Heart right ventricle (tissue), 16 donors: ENCODE data around the gene SF3B2. TPM values are rescaled to one million over a fixed set of nuclear protein-coding genes. Genes with fewer than 3 reads are reported as not detected.

Experiments used
- ATAC-seq, 8 donors: fragments of 200-7000 bp; cut with Tn5 transposase; one replicate each; pipeline ENCODE4 v1.9.1; 2020; ENCODE audit warnings: mild to moderate bottlenecking in 8 of 8, moderate library complexity in 8 of 8, moderate number of reproducible peaks in 1 of 8
- DNase-seq, 2 donors: peaks; one replicate each; pipeline ENCODE4 v3.0.0-alpha.2; 2020
- H3K27ac ChIP-seq, 10 donors: fragments of 200-600 bp; sonication (generic) in 2 of 10; one replicate each; pipeline versions ENCODE4 v1.5.0 to v1.8.0; 2020 to 2022; ENCODE audit warnings: mild to moderate bottlenecking in 3 of 10
- H3K27me3 ChIP-seq, 7 donors: fragments of 200-600 bp; one replicate each; pipeline ENCODE4 v1.8.0; 2021 to 2022; ENCODE audit warnings: mild to moderate bottlenecking in 2 of 7
- H3K36me3 ChIP-seq, 9 donors: fragments of 200-600 bp; sonication (generic) in 1 of 9; one replicate each; pipeline versions ENCODE4 v1.5.0 to v1.8.0; 2020 to 2022; ENCODE audit warnings: mild to moderate bottlenecking in 2 of 9
- H3K4me1 ChIP-seq, 9 donors: fragments of 200-600 bp; sonication (generic) in 1 of 9; one replicate each; pipeline versions ENCODE4 v1.5.0 to v1.8.0; 2020 to 2022; ENCODE audit warnings: mild to moderate bottlenecking in 4 of 9
- H3K4me3 ChIP-seq, 10 donors: fragments of 200-600 bp; sonication (generic) in 2 of 10; one replicate each; pipeline versions ENCODE4 v1.5.0 to v1.8.0; 2020 to 2022; ENCODE audit warnings: mild to moderate bottlenecking in 7 of 10, moderate library complexity in 2 of 10
- H3K9me3 ChIP-seq, 11 donors: fragments of 200-600 bp in 10 of 11; sonication (generic) in 2 of 11; one replicate each; pipeline versions ENCODE4 v1.5.0 to v1.8.0; 2013 to 2022; ENCODE audit warnings: mild to moderate bottlenecking in 2 of 11, control low read depth in 1 of 11, moderate library complexity in 1 of 11
- CTCF ChIP-seq, 9 donors: fragments of 200-600 bp; sonication (generic) in 2 of 9; IDR thresholded peaks; one replicate each; pipeline versions ENCODE4 v1.5.0 to v1.8.0; 2021 to 2022; ENCODE audit warnings: antibody characterized with exemption in 9 of 9, mild to moderate bottlenecking in 5 of 9, moderate library complexity in 1 of 9
- WGBS, 2 donors: extraction: QIAGEN DNeasy Blood & Tissue Kit; methylation state at CpG; one replicate each; pipeline ENCODE4 v1.1.7; 2013; ENCODE audit warnings: inconsistent platforms in 1 of 2; 5-methylcytosine and 5-hydroxymethylcytosine counted together
- intact Hi-C, 10 donors: fragments of 100-400 bp; cut with DNase I; formaldehyde crosslinking; loops; one replicate each; pipeline versions ENCODE4 v1.11.1 to v1.14.2; 2022
- polyA plus RNA-seq, 2 donors: library from polyadenylated mRNA; stranded (reverse); fragments of 200-250 nt; gene quantifications; one replicate each; pipeline ENCODE4 v1.2.3, GENCODE V29; 2013
- total RNA-seq, 10 donors: library from RNA; stranded (reverse); fragmentation: NEBNext Ultra II Directional in 3 of 10; extraction: Animal tissue kit (Norgen Biotek cat#: 25700) in 3 of 10; gene quantifications; one replicate each; pipeline versions ENCODE4 v1.2.1 to v1.2.4, GENCODE V29; 2021 to 2023
- donor health status: Arrhythmogenic right ventricular cardiomyopathy.
- donor health status: ischemic (EF 13 %, LVEDD 7.1; RV severe dilation, severe dysfunction).
- donor health status: healthy with polysubstance abuse.
- donor health status: DM: no; HTN: yes; CAD: no.
- donor health status: DM: no; HTN: no; CAD: no.
- donor health status: ischemic (EF 25% LVEDD 6.9; RV normal size, moderate dysfunction).
- donor health status: ischemic (EF 25% LVEDD 5.7; RV mildly dilated, moderate dysfunction).
- donor health status: healthy.
- donor health status: DM: yes; HTN: yes; CAD: no.
- donor health status: Ischemic cardiomyopathy.
- donor health status: ischemic (EF 35%, LVEDD 5.7; RV mildly dilated, moderate dysfunction).
- donor health status: nonischemic (EF 11% LVEDD 7.7; RV severe dilation, severe dysfunction).
- donor health status: DM: yes; HTN: yes; CAD: no.
- donor health status: PGD.
- donor health status: ischemic (EF 29% LVEDD 5.4; RV normal size, mild dysfunction).
- donor health status: nonischemic (EF 23%, LVEDD 6.1; RV moderate dilation, normal function).

The SF3B2 gene
- total and polyA plus RNA-seq, 12 donors = 46.5 to 94.9 (median 72.7) TPM

GRCh38 chr11:66069715-66070603 lies 17.8 kb downstream of the SF3B2 start, which contains the start of gene PACS1:
Gene PACS1, plus strand, starts transcription at chr11:66070272. Its CDS starts 215 bp downstream, at chr11:66070487.
- Histone ChIP-seq H3K9me3 (peaks cover 0 to 3% (median 0%) of the 10 kb centered on the region in 11 donors), H3K4me1 (peaks cover 12 to 60% (median 35%) of the 10 kb centered on the region in 9 donors), H3K27ac (peak within 1 kb of the TSS; percentile 96 to 100 (median 99)), H3K4me3 (peak within 1 kb of the TSS; percentile 75 to 94 (median 88)), H3K36me3 (peaks cover 0 to 68% (median 26%) of the 10 kb centered on the region in 9 donors), H3K27me3 (no peaks in the 10 kb centered on the region)
- intact Hi-C loops = loop anchor here in 8 of 10 donors (2.0 to 10.0 kb wide), 5 partner anchors 17 to 65 kb away; partner anchors contain the start of gene SF3B2 (in 1 of the 8)
- WGBS, 2 donors = 0 to 1% methylated on average over 71 to 119 of the region's 120 CpGs
- peak; percentile 65 to 89 (median 81) for ATAC-seq
- peak in 1 of 9 donors; percentile 11 for TF ChIP-seq CTCF (IDR thresholded peaks at IDR 0.05)
- peak; percentile 86 to 87 for DNase-seq

GRCh38 chr11:66070604-66071380 lies 18.6 kb downstream of the SF3B2 start:
- Histone ChIP-seq H3K27me3 (no peaks in the 10 kb centered on the region), H3K4me1 (peaks cover 12 to 59% (median 35%) of the 10 kb centered on the region in 9 donors), H3K9me3 (no peaks in the 10 kb centered on the region), H3K27ac (peak overlapping the region; percentile 92 to 99 (median 96)), H3K36me3 (peaks cover 0 to 64% (median 23%) of the 10 kb centered on the region in 9 donors), H3K4me3 (peak overlapping the region; percentile 75 to 94 (median 88))
- peak in 1 of 9 donors; percentile 3 for TF ChIP-seq CTCF (IDR thresholded peaks at IDR 0.05)
- peak; percentile 66 to 69 for DNase-seq
- intact Hi-C loops = loop anchor here in 4 of 10 donors (5.0 to 10.0 kb wide), 3 partner anchors 47 to 64 kb away; no protein-coding TSS in a partner anchor
- 1% methylated on average over 44 to 60 of the region's 60 CpGs for WGBS, 2 donors
- ATAC-seq = peak; percentile 10 to 48 (median 28)

GRCh38 chr11:66071381-66071801 lies 19.2 kb downstream of the SF3B2 start:
- peak in 1 of 2 donors; percentile 8 for DNase-seq
- Histone ChIP-seq H3K9me3 (no peaks in the 10 kb centered on the region), H3K4me3 (peak overlapping the region; percentile 75 to 94 (median 88)), H3K36me3 (peaks cover 0 to 64% (median 23%) of the 10 kb centered on the region in 9 donors), H3K27ac (peak overlapping the region in 9 of 10 donors; percentile 92 to 99 (median 96)), H3K27me3 (no peaks in the 10 kb centered on the region), H3K4me1 (peaks cover 12 to 53% (median 36%) of the 10 kb centered on the region in 9 donors)
- no peak for ATAC-seq
- no peak for TF ChIP-seq CTCF (IDR thresholded peaks at IDR 0.05)
- WGBS, 2 donors = 23% methylated on average over 2 of the region's 2 CpGs
- intact Hi-C loops = loop anchor here in 4 of 10 donors (5.0 to 10.0 kb wide), 3 partner anchors 46 to 63 kb away; no protein-coding TSS in a partner anchor
